ENCODE data around the gene TRIM69. TPM values are rescaled to one million over a fixed set of nuclear protein-coding genes. Genes with fewer than 3 reads are reported as not detected.
"Not testable (repeated sequence)": the region's sequence is repeated elsewhere in the genome, so short reads cannot be mapped to it uniquely, and the experiment has no call there.

Gene TRIM69
- total RNA-seq, 1 donor from 2014 or later, result 51.9 TPM

DNA sequence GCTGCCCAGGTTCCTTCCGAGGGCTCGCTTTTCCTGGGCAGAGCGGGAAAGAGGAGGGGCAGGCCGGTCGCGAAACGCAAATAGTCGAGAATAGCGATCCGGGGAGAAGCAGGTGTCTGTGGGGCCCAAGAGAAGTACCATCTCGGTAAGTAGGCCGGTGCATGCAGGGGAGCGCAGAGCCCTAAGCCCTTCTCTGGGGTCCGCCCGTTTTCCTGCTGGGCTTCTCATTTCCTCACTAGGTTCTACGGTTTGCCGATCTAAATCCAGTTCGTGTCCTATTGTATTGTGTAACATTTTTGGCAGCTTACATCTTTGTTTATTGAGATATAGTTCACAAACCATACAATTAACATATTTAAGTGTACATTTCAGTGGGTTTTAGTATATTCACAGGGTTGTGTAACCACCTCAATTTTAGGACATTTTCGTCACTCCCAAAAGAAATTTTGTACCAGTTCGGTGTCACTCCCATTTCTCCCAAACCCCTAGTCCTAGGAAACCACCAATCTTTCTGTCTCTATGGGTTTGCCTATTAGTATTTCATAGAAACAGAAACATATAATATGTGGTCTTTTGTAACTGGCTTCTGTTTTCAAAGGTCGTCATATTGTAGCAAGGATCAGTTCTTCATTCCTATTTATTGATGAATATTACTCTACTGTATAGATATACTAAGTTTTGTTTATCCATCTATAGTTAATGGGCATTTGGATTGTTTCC is 6.8 kb upstream of the TRIM69 start:
- intact Hi-C loops (cut with DNase I), result no loop called here
- no peak for DNase-seq (ENCODE audit: missing footprints)
- peak; percentile 15 for ATAC-seq

- no peak for ATAC-seq
Observed at GRCh38 chr15:44734839-44735481, 1.4 kb upstream of the TRIM69 start.

GRCh38 chr15:44735482-44736180 is 697 bp upstream of the TRIM69 start:
- intact Hi-C loops (cut with DNase I), result no loop called here
- ATAC-seq, result peak; percentile 65
- no peak for DNase-seq (ENCODE audit: missing footprints)

More at GRCh38 chr15:44734839-44735481, 1.4 kb upstream of the TRIM69 start:
- intact Hi-C loops (cut with DNase I), result no loop called here
- DNase-seq (ENCODE audit: missing footprints), result no peak

DNA sequence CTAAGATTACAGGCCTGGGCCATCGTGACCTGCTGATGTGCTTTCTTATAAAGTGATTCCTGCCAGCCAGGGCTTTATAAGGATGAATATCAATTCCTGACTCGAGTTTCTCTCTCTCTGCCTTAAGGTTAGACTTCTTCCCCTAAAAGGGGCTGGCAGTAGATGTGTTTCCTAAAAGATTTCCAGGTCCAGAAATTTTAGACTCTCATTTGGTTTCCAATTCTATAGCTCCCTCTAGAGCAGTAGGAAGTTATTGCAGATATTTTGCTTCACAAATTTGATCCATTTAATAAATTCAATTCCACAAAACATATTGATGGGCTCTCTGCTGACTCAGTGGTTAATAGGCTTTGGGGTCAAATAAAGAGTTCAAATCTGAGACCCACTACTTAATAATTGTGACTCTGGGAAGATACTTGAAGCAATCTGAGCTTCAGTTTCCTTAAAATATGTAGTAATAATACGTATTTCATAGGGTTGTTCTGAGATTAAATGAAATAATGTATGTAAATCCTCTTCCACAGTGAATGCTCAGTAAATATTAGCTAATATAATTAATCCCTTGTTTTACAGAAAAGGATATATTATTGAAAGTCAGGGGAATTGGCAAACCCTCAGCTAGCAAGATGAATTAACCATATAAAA is 2.1 kb downstream of the TRIM69 start:
- intact Hi-C loops (cut with DNase I), result loop anchor here (1.0 kb wide), 2 partner anchors 75 to 160 kb away; partner anchors contain the start of gene SPG11
- ATAC-seq (peak; percentile 31), DNase-seq (ENCODE audit: missing footprints) (no peak)

DNA sequence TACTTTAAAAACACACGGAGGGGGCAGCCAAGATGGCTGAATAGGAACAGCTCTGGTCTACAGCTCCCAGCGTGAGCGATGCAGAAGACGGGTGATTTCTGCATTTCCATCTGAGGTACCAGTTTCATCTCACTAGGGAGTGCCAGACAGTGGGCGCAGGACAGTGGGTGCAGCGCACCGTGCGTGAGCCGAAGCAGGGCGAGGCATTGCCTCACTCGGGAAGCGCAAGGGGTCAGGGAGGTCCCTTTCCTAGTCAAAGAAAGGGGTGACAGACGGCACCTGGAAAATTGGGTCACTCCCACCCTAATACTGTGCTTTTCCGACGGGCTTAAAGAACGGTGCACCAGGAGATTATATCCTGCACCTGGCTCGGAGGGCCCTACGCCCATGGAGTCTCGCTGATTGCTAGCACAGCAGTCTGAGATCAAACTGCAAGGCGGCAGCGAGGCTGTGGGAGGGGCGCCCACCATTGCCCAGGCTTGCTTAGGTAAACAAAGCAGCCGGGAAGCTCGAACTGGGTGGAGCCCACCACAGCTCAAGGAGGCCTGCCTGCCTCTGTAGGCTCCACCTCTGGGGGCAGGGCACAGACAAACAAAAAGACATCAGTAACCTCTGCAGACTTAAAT is 3.0 kb downstream of the TRIM69 start:
- DNase-seq (ENCODE audit: missing footprints); ATAC-seq; intact Hi-C loops (cut with DNase I): not testable (repeated sequence)

DNA sequence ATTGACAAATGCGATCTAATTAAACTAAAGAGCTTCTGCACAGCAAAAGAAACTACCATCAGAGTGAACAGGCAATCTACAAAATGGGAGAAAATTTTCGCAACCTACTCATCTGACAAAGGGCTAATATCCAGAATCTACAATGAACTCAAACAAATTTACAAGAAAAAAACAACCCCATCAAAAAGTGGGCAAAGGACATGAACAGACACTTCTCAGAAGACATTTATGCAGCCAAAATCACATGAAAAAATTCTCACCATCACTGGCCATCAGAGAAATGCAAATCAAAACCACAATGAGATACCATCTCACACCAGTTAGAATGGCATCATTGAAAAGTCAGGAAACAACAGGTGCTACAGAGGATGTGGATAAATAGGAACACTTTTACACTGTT is 7.1 kb downstream of the TRIM69 start:
- ATAC-seq; intact Hi-C loops (cut with DNase I); DNase-seq (ENCODE audit: missing footprints): not testable (repeated sequence)

- ATAC-seq, result no peak
- DNase-seq (ENCODE audit: missing footprints), result no peak
- intact Hi-C loops (cut with DNase I), result no loop called here
Observed at GRCh38 chr15:44753345-44753744, 17.0 kb downstream of the TRIM69 start.

- ATAC-seq (no peak), DNase-seq (ENCODE audit: missing footprints) (no peak)
- intact Hi-C loops (cut with DNase I), result no loop called here
Observed at GRCh38 chr15:44763187-44763586, 26.9 kb downstream of the TRIM69 start.

DNA sequence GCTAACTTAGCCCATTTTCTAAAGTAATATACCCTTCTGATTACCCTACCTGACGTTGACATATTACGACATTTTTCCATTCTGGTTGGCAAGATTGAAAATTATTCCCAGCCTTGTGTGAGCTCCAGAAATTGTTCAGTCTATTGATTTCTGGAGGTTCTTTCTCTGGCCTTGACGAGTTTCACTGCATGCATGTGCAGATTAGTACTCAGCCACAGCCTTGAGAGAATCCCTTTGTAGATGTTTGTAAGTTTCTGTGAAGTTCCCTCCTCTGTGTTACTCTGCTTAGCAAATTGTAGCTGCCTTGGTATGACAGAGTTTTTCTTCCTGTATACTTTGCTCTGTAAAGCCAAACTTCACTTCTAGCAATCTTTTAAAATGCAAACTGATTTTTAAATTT is 27.5 kb downstream of the TRIM69 start:
- DNase-seq (ENCODE audit: missing footprints), result no peak
- intact Hi-C loops (cut with DNase I), result no loop called here

GRCh38 chr15:44765036-44765435 is 28.7 kb downstream of the TRIM69 start:
- no peak for DNase-seq (ENCODE audit: missing footprints)
- no peak for ATAC-seq
- intact Hi-C loops (cut with DNase I), result no loop called here

More for the DNA sequence above, 27.5 kb downstream of the TRIM69 start:
- no peak for ATAC-seq

DNA sequence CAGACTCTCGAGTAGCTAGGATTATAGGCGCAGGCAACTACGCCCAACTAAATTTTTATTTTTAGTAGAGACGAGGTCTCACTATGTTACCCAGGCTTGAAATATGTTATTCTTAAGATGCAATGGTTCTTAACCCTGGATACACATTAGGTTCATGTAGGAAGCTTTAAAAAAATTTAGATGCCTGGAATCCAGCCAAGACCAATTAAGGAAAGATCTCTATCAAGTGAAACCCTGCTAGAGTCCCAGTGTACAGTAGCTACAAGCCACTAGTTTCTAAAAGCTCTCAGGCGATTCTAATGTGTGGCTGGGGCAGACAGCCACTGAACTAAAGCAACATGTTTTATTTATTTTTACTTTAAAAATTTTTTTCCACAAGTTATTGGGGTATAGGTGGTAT is 33.2 kb downstream of the TRIM69 start:
- ATAC-seq (no peak), DNase-seq (ENCODE audit: missing footprints) (no peak)
- intact Hi-C loops (cut with DNase I), result no loop called here

GRCh38 chr15:44770715-44771114 is 34.4 kb downstream of the TRIM69 start:
- ATAC-seq; intact Hi-C loops (cut with DNase I): not testable (repeated sequence)

GRCh38 chr15:44775953-44776352 is 39.6 kb downstream of the TRIM69 start:
- intact Hi-C loops (cut with DNase I), result no loop called here
- DNase-seq (ENCODE audit: missing footprints) (no peak), ATAC-seq (no peak)

More at GRCh38 chr15:44770715-44771114, 34.4 kb downstream of the TRIM69 start:
- not testable (repeated sequence) for DNase-seq (ENCODE audit: missing footprints)

DNA sequence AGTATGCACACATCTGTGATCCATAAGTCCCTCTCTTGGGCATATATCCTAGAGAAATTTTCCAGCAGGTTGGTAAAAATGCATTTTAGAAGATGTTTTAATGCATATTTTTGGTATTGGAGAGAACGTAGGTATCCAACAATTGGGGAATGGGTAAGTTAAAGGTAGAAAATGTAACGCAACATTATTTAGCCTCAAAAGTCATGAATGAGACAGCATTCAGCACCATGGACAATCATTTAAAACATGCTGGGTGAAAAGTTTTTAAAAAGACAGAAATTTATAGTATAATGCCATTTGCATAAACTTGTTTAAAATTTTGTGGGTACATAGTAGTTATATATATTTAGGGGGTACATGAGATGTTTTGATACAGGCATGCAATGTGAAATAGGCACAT is 43.4 kb downstream of the TRIM69 start:
- ATAC-seq (no peak), DNase-seq (ENCODE audit: missing footprints) (no peak)
- intact Hi-C loops (cut with DNase I), result no loop called here

DNA sequence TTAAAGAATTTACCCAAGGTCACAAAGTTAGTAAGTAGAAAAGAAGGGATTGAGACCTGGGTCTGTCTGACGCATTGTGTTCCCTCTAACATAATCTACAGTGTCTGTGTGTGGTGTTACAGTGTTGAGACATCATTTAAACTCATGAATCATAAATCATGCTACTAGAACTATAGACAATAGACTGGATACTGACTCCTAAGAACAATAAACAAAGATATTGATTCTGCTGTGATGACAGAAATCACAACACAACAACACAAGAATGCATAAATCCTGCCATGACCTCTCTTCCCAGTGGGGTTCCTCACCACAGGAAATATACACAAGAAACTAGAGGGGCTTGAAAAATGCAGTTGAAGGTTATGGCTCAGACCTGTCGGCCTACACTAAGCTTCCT is 44.3 kb downstream of the TRIM69 start:
- DNase-seq (ENCODE audit: missing footprints) (no peak), ATAC-seq (no peak)
- intact Hi-C loops (cut with DNase I), result no loop called here

DNA sequence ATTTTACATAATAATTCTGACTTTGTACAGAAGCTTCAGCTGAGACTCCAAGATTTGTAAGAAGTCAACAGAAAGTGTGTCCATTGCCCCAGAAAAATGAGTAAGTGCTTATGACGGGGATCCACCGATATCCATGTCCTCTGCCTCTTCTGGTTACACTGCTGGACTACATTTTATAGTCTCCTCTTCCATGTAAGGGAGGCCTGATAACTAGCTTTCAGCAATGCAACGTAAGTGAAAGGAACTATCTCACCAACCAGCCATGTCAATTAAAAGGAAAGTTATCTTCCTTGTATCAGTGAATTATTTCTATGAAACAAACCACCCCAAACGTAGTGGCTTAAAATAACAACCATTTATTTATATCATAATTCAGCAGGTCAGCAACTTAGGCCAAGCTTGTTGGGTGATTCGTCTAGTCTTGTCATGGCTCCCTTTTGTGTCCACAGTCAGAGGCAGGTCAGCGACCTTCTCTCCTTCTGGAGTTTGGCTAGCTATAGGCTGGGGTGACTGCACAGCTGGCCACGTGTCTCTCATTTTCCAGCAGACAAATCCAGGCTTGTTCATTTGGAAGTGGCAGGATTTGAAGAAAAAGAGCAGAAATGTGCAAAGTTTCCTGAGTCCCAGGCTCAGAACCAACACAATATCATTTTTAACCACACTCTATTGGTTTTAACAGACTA is 44.9 kb downstream of the TRIM69 start:
- no peak for DNase-seq (ENCODE audit: missing footprints)
- ATAC-seq, result no peak
- intact Hi-C loops (cut with DNase I), result no loop called here

DNA sequence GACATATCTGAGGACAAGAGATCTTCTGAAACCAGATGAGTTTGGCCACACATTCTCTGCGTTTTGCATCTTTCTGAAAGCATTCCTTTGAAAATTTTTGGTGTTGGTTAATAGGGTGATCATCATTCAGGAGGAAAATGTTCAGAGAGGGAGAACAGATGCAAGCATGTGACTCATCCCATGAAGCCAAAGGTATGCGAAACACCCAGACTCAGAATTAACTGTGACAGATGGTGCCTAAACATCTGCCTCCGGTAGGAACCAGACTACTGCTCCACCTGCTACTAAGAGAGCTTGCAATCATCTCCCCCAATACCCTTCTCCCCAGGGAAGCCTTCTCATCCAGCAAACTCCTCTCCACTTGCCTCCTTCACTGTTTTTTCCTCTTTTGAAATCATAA is 46.2 kb downstream of the TRIM69 start:
- intact Hi-C loops (cut with DNase I), result no loop called here
- no peak for ATAC-seq
- DNase-seq (ENCODE audit: missing footprints), result no peak

DNA sequence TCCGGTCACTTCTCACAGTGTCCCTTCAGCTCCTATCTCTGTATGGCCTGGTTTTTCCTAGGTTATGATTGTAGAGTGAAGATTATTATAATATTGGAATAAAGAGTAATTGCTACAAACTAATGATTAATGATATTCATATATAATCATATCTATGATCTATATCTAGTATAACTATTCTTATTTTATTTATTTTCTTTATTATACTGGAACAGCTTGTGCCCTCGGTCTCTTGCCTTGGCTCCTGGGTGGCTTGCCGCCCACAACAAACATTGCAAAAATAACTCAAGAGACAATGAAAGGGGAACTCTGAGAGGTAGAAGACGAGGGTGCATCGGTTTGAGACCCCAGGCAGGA is 48.6 kb downstream of the TRIM69 start:
- DNase-seq (ENCODE audit: missing footprints); ATAC-seq; intact Hi-C loops (cut with DNase I): not testable (repeated sequence)
